Smooth muscle cell (in vitro differentiated cells): ENCODE results near the gene KSR1. TPM values are rescaled to one million over a fixed set of nuclear protein-coding genes. Genes with fewer than 3 reads are reported as not detected.

Experiments used
- DNase-seq: peaks from one replicate; lab custom pipeline; 2025; ENCODE audit not compliant: unreplicated experiment; lab: John Stamatoyannopoulos, UW
- H2AFZ ChIP-seq: fragments of 200-600 bp; sonication (generic); 2 replicates; pipeline ENCODE4 v1.6.0; 2016; ENCODE audit warnings: antibody characterized with exemption, low read depth, mild to moderate bottlenecking
- H3F3A ChIP-seq: fragments of 200-600 bp; sonication (generic); 2 replicates; pipeline ENCODE4 v1.6.0; 2017; ENCODE audit warnings: antibody characterized with exemption, low read depth
- H3K27ac ChIP-seq: fragments of 200-600 bp; sonication (generic); 2 replicates; pipeline ENCODE4 v1.5.1; 2016; ENCODE audit warnings: low read depth, mild to moderate bottlenecking
- H3K27me3 ChIP-seq: fragments of 200-600 bp; sonication (generic); 2 replicates; pipeline ENCODE4 v1.6.1; 2016; ENCODE audit warnings: low read depth, mild to moderate bottlenecking
- H3K36me3 ChIP-seq: fragments of 200-600 bp; sonication (generic); 2 replicates; pipeline ENCODE4 v1.5.1; 2016; ENCODE audit warnings: low read depth
- H3K4me1 ChIP-seq: fragments of 200-600 bp; sonication (generic); 2 replicates; pipeline ENCODE4 v1.5.1; 2016; ENCODE audit warnings: low read depth
- H3K4me2 ChIP-seq: fragments of 200-600 bp; sonication (generic); 2 replicates; pipeline ENCODE4 v1.6.0; 2016; ENCODE audit warnings: mild to moderate bottlenecking
- H3K4me3 ChIP-seq: fragments of 200-600 bp; sonication (generic); 2 replicates; pipeline ENCODE4 v1.5.1; 2016; ENCODE audit warnings: mild to moderate bottlenecking
- H3K79me2 ChIP-seq: fragments of 200-600 bp; sonication (generic); 2 replicates; pipeline ENCODE4 v1.6.0; 2016; ENCODE audit warnings: low read depth, mild to moderate bottlenecking
- H3K9ac ChIP-seq: fragments of 200-600 bp; sonication (generic); 2 replicates; pipeline ENCODE4 v1.6.0; 2016; ENCODE audit warnings: low read depth
- H3K9me3 ChIP-seq: fragments of 200-600 bp; sonication (generic); replicated peaks from 2 replicates; pipeline ENCODE4 v1.5.1; 2016; ENCODE audit warnings: low read depth
- H4K20me1 ChIP-seq: fragments of 200-600 bp; sonication (generic); 2 replicates; pipeline ENCODE4 v1.6.0; 2016; ENCODE audit warnings: low read depth
- WGBS: methylation state at CpG from one replicate; pipeline ENCODE4 v1.1.7; 2016; ENCODE audit warnings: low lambda C conversion rate; 5-methylcytosine and 5-hydroxymethylcytosine counted together
- polyA plus RNA-seq: library from polyadenylated mRNA; unstranded; fragments of >200 nt; fragmentation: Nextera tagmentation; extraction: Ambion mirVana; gene quantifications from 2 replicates; pipeline ENCODE4 v1.2.1, GENCODE V29; 2016
- total RNA-seq: library from RNA; depleted of rRNA; stranded (reverse); fragments of >200 nt; gene quantifications from 2 replicates; pipeline ENCODE4 v1.2.3, GENCODE V29; 2014
- TF ChIP-seq, protein P1 (sequence below): fragments of 200-600 bp; sonication (generic); IDR thresholded peaks from 2 replicates; pipeline ENCODE4 v1.5.1; 2017; ENCODE audit warnings: borderline replicate concordance, mild to moderate bottlenecking, antibody characterized with exemption; ENCODE audit not compliant: insufficient read depth, poor library complexity, severe bottlenecking

KSR1 gene
- total and polyA plus RNA-seq, 2 experiments from 2014 or later, result 40.4 to 65.1 TPM

DNA sequence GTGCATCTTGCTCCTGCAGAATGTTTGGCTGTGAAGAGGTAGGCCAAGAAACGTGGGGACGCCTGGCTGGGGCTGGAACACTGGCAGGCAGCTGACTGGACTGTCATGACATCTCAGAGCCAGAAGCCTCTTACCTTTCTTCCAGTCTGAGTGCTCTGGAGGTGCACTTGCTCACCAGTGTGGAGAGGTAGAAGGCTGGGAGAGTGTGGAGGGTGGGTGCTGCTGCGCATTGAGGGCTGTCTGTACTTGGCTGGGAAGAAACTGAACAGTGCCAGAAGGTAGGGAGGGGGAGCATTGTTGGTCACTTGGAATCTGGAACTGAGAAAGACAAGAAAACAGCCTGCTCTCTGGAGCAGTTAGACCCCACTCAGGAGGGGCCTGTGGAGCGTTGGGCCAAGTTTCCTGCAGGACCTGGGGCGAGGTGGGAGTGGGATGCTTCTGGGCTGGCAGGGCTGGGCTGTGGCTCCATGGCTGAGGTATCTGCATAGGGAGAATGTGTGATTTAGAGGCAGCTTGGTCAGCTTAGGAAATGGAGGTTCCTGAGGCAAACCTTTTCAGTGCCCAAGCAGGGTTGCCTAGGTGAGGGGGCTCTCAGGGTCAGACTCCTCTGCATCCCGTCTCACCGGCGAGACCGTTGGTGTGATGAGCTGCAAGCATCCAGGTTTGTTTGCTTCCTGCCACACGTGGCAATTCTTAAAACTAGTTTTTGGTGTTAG, 55.1 kb downstream of the KSR1 start:
- Histone ChIP-seq H3K4me3 (no peak overlapping the region), H3K27me3 (no peaks in the 10 kb centered on the region), H3K4me2 (peak overlapping the region; percentile 43), H3K9ac (no peak overlapping the region), H3K79me2 (peaks cover 96% of the 10 kb centered on the region), H4K20me1 (peaks cover 97% of the 10 kb centered on the region), H3F3A (peaks cover 34% of the 10 kb centered on the region), H2AFZ (no peak overlapping the region), H3K27ac (peak overlapping the region; percentile 33), H3K9me3 (no peaks in the 10 kb centered on the region), H3K36me3 (no peaks in the 10 kb centered on the region), H3K4me1 (peaks cover 41% of the 10 kb centered on the region)
- TF ChIP-seq, protein P1, sequence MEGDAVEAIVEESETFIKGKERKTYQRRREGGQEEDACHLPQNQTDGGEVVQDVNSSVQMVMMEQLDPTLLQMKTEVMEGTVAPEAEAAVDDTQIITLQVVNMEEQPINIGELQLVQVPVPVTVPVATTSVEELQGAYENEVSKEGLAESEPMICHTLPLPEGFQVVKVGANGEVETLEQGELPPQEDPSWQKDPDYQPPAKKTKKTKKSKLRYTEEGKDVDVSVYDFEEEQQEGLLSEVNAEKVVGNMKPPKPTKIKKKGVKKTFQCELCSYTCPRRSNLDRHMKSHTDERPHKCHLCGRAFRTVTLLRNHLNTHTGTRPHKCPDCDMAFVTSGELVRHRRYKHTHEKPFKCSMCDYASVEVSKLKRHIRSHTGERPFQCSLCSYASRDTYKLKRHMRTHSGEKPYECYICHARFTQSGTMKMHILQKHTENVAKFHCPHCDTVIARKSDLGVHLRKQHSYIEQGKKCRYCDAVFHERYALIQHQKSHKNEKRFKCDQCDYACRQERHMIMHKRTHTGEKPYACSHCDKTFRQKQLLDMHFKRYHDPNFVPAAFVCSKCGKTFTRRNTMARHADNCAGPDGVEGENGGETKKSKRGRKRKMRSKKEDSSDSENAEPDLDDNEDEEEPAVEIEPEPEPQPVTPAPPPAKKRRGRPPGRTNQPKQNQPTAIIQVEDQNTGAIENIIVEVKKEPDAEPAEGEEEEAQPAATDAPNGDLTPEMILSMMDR, result no peak
- 86% methylated on average over 10 of the region's 10 CpGs for WGBS
- no peak for DNase-seq

DNA sequence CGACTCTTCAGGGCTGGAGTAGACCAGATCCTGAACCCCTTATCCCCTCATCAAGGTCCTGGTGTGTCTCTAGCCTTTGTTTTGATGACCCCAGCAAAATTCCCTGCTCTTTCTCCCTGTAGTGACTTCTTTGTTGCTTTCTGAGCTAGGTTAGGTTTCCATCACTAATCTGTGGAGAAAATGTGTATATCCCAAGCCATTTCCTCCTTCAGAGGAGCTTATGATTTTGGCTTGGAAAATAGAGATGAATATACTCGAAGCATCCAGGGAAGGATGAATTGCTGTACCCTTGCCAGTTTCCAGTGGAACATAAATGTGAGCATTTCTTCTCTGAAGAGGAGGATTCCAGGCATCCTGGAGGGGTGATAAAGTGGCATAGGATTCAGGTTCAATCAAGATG, 55.8 kb downstream of the KSR1 start:
- peaks cover 97% of the 10 kb centered on the region for H4K20me1 ChIP-seq
- no peaks in the 10 kb centered on the region for H3K36me3 ChIP-seq
- H3K27ac ChIP-seq, result peak overlapping the region; percentile 40
- no peak overlapping the region for H3K9ac ChIP-seq
- H3K79me2 ChIP-seq, result peaks cover 99% of the 10 kb centered on the region
- peaks cover 31% of the 10 kb centered on the region for H3F3A ChIP-seq
- WGBS, result 67% methylated on average over 2 of the region's 2 CpGs
- no peaks in the 10 kb centered on the region for H3K9me3 ChIP-seq
- TF ChIP-seq, protein P1, result no peak
- H3K4me1 ChIP-seq, result peaks cover 34% of the 10 kb centered on the region
- H3K4me3 ChIP-seq, result no peak overlapping the region
- peak overlapping the region; percentile 43 for H3K4me2 ChIP-seq
- no peaks in the 10 kb centered on the region for H3K27me3 ChIP-seq
- no peak overlapping the region for H2AFZ ChIP-seq
- DNase-seq, result no peak

DNA sequence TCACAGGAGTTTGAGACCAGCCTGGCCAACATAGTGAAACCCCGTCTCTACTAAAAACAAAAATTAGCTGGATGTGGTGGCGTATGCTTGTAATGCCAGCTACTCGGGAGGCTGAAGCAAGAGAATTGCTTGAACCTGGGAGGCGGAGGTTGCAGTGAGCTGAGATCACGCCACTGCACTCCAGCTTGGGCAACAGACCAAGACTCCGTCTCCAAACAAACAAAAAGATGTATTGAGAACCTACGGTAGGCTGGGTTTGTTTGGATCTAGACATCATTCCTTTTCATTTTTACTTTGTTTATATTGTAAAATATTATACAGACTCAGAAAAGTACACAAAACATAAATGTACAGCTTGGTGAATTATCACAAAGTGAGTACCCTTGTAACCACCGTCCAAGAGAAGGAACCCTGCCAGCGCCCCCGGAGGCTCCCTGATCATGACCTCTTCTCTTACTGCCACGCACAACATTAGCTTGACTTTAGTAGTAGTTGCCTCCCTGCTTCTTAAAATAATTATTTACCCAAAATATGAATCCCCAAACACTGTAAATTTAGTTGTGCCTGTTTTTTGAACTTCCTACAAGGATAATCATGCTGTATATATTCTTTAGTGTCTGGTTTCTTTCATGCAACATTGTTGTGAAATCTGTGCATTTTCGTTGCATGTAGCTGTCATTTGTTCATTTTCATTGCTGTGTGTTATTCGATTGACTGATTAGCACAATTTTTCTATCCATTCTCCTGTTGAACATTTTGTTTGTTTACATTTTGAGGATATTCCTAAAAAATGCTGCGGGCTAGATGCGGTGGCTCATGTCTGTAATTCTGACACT, 56.5 kb downstream of the KSR1 start:
- H3K79me2 ChIP-seq, result peaks cover 100% of the 10 kb centered on the region
- no peak for DNase-seq
- H3F3A ChIP-seq, result peaks cover 34% of the 10 kb centered on the region
- TF ChIP-seq, protein P1, result no peak
- H2AFZ ChIP-seq, result no peak overlapping the region
- H3K4me2 ChIP-seq, result peak overlapping the region; percentile 43
- H3K4me1 ChIP-seq, result peaks cover 32% of the 10 kb centered on the region
- H3K27me3 ChIP-seq, result no peaks in the 10 kb centered on the region
- WGBS, result 68% methylated on average over 15 of the region's 15 CpGs
- H3K9ac ChIP-seq, result no peak overlapping the region
- H3K4me3 ChIP-seq, result no peak overlapping the region
- H3K9me3 ChIP-seq, result no peaks in the 10 kb centered on the region
- H3K36me3 ChIP-seq, result no peaks in the 10 kb centered on the region
- peaks cover 100% of the 10 kb centered on the region for H4K20me1 ChIP-seq
- peak overlapping the region; percentile 40 for H3K27ac ChIP-seq
